ENCODE data around the gene ATAD3B.
A peak's percentile ranks its signal among the peaks of the same experiment; 100 is the strongest.

ATAD3B gene

GRCh38 chr1:1536019-1536937 is 64.7 kb downstream of the ATAD3B start:
- DNase-seq = no peak

DNA sequence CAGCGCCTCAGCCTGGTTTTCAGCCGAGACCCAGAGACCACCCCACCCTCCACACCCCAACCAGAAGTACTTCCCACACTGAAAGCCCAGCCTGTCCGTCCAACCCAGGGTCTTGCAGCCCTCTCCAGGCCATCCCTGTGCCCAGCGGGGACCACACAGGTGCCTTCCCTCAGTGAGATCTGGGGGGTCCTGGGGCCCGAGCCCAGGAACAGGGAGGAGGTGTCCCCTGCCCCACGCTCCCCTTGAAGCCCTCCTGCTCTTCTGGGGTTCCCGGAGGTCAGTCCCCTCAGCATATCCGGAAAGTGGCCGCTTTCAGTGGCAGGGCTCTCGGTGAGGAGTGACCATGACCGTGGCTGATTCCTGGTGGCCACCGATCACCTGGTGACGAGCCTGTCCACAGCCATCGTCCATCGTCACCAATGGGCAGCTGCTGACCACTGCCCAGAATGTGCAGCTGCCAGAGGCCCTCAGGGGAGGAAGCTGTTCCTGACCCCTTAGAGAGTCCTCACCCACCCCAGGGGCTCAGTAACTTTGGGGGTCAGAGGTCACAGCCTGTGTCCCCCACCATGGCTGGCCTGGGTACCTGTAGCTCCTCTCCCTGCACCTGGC is 65.5 kb downstream of the ATAD3B start:
- no peak for DNase-seq

DNA sequence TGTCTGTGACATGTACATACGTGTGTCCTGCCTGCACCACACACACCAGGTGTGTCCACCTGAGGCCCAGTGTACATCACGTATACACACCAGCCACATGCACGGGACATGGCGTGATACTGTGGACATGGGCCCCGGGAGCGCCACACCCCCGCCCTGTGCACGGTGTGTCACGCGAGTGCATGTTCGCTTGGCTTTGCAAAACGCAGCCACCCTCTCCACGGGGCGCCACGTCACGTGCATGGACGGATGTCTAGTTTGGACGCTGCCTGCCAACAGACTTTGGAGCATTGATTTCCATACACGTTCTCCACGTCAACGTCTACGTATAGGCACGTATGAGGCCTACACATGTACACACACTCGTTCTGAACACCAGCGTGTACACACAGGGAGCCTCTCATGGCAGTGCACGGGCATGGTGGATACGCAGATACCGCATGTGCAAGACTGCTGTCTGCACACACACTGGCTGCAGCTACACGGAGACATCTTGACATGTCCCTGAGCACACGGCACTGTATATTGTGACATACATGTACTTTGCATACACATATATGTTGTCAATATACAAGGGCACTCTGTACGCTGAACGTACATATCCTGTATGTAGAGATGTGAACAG is 66.2 kb downstream of the ATAD3B start:
- no peak for DNase-seq

DNA sequence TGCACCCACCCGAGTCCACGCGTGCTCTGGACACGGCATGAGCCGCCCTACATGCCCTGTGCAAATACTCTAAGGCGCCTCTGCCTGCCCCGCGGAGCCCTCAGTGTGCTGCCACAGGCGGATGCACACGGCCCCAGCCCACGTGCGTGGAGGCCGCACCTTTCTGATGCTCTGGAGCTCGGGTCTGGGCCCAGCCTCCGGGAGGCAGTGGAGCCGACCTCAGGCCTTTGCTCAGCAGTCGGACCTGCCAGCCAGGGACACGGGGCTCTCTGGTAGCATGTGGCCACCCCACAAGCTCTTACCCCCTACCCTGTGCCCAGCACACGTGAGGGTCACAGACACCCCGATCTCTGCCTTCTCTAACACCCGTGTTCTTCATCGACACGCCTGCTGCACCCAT is 66.8 kb downstream of the ATAD3B start:
- no peak for DNase-seq

DNA sequence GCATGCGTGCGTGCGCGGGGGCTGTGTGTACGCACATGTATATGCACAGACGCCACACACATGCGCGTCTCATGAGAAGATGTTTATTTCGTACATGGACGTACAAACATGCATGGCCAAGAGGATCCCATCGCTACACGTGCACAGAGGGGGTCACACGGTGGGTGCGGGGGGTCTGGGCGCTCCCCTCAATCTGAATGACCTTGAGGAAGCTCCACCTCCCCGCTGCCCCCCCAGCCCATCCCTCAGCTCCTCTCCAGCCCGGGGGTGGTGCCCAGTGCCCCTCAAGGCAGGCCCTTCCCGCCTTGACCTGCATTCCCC is 67.4 kb downstream of the ATAD3B start:
- DNase-seq = no peak

- no peak for DNase-seq
These were observed 67.9 kb downstream of the ATAD3B start for GRCh38 chr1:1539310-1540089.

DNA sequence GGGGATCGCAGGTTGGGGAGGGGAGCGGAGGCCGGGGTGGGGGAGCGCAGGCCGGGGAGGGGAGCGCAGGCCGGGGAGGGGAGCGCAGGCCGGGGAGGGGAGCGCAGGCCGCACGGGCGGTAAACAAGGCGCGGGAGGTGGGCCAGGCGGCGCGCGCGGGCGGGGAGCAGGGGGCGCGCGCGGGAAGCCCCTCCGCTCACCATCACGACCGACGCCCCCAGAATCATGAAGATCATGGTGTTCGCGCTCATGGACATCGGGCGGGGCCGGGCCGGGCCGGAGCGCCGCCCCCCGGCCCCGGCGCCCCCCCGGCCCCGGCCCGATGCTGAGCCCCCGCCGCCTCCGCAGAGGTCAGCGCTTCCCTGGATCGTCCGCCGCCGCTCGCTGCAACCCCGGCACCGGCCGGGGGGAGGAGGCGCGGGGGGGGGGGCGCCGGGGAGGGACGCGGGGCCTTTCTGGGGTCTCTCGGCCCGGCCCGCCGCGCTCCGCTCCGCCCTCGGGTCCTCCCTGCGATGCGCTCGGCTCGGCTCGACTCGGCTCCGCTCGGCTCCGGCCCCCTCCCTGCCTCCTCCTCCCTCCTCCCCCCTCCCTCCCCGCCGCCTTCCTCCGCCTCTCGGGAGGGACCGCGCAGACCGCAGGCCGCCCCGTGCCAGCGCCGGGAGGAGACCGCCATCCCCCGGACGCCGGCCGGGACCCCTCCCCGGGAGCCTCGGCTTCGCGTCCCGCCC is 68.7 kb downstream of the ATAD3B start, which contains the start of gene TMEM240:
Gene TMEM240 (minus strand): TSS at position 535 of the 728 bp plus-strand sequence. CDS start 278 bp downstream, at position 257.
- DNase-seq = peak; percentile 65

GRCh38 chr1:1540818-1541628 is 69.5 kb downstream of the ATAD3B start:
- no peak for DNase-seq

DNA sequence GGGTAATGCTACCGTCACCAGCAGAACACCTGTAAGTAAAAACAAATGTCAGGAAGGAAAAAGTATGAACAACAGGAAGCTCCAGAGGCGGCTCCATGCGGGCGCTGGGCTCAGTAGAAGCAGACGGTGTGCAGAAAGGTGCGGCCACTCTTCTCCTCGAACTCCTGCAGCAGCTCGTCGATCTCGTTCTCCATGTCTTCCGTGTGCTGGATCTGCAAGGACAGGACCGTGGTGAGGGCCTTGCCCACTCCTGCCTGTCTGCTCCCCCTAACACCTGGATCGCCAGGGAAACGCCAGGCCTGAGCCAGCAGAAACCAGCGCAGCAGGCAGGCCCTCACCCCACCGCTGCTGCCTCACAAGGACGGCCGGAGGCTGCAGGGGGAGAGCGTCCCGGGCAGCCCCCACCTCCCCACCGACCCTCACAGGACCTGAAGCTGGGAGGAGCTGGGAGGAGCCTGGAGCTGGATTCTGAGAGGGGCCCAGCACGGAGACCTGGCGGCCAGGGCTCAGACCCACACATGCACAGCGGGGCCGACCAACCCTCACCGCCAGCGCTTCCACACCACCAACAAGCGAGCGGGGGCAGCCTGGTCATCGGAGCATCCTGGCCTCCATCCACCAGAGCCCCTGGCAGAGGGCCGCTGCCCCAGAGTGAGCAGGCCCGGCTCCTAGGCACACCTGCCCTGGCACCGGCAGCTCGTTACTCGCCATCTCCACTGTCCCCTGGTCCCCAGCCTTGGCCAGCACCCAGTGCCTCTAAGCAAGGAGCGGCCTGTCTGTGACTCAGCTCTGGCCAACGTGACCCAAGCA is 70.6 kb downstream of the ATAD3B start:
- no peak for DNase-seq

DNA sequence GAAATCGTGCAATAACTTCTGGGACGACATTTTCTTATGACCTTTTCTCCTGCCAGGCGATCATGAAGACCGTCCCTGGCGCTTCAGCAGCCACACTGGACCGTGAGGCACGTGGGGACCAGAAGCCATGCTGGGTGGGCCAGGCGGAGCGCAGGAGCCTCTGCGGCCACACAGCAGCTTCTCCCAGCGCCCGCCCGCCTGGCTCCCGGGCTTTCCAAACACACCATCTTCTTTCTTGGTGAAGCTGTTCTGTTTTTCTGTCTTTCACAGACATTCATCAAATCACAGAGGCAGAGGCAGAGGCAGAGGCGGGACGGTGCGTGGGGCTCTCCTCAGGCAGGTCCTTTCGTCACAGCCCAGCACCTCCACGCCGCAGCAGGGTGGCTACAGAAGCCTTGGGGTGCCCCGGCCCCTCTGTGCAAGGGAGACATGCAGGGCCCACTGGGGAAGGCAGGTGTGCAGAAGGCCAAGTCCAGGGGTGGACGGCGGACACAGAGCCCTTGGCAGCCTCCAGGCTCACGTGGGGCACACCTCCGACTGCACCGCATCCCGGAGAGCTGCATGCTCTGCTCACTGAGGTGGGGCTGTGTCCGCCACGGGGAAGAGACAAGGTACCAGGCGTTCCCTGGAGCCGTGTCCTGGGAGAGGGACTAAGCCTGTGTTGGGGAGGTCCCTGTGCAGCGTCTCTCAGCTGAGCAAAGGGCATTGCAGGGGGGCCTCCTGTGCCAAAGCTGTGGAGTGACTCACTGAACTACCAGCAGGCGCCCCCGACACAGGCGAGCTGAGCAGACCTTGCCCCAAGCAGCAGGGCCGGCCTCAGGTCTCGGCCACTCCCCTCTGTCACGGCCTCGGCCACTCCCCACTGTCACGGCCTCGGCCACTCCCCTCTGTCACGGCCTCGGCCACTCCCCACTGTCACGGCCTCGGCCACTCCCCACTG is 71.5 kb downstream of the ATAD3B start:
- DNase-seq = no peak

- no peak for DNase-seq
These were observed 72.1 kb downstream of the ATAD3B start for GRCh38 chr1:1543706-1544099.

DNA sequence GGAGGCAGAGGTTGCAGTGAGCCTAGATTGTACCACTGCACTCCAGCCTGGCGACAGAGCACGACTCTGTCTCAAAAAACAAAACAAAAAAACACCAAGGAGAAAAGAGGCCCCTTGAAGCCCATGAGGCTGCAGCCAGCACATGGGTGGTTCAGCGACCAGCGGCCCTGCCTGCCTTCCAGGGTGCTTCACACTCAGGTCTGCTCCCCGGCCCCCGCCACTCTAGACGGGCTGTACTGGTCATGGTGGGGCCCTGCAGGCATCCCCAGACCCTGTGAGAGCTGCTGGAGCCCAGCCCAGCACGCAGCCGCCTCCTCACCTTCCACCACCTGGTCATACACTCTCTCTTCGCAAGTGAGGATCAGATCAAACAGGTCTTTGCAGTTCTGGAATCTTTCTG is 73.0 kb downstream of the ATAD3B start:
- DNase-seq = no peak
